Muscle layer of duodenum (tissue), 2 donors: ENCODE measurements around the gene SNX21.

Source experiments
- H3K27ac ChIP-seq: one replicate; pipeline ENCODE4 v1.7.0; 2013; ENCODE audit warnings: mild to moderate bottlenecking, low read length
- H3K27me3 ChIP-seq: one replicate; pipeline ENCODE4 v1.7.0; 2013; ENCODE audit warnings: low read depth, mild to moderate bottlenecking, control low read depth, low read length
- H3K36me3 ChIP-seq, 2 donors: one replicate each; pipeline ENCODE4 v1.7.0; 2013; ENCODE audit warnings: low read length in 2 of 2, control low read depth in 1 of 2, mild to moderate bottlenecking in 1 of 2; ENCODE audit not compliant: insufficient read depth in 2 of 2, control insufficient read depth in 1 of 2
- H3K4me1 ChIP-seq, 2 donors: one replicate each; pipeline ENCODE4 v1.7.0; 2013; ENCODE audit warnings: low read length in 2 of 2, mild to moderate bottlenecking in 2 of 2, control low read depth in 1 of 2, moderate library complexity in 1 of 2; ENCODE audit not compliant: insufficient read depth in 2 of 2, control insufficient read depth in 1 of 2
- H3K4me3 ChIP-seq, 2 donors: one replicate each; pipeline ENCODE4 v1.7.0; 2013; ENCODE audit warnings: low read length in 2 of 2, low read depth in 1 of 2, mild to moderate bottlenecking in 1 of 2
- H3K9me3 ChIP-seq, 2 donors: one replicate each; pipeline ENCODE4 v1.7.0; 2013; ENCODE audit warnings: low read length in 2 of 2, control low read depth in 1 of 2, mild to moderate bottlenecking in 1 of 2; ENCODE audit not compliant: control insufficient read depth in 1 of 2
- donor health status: healthy.

Gene SNX21

DNA sequence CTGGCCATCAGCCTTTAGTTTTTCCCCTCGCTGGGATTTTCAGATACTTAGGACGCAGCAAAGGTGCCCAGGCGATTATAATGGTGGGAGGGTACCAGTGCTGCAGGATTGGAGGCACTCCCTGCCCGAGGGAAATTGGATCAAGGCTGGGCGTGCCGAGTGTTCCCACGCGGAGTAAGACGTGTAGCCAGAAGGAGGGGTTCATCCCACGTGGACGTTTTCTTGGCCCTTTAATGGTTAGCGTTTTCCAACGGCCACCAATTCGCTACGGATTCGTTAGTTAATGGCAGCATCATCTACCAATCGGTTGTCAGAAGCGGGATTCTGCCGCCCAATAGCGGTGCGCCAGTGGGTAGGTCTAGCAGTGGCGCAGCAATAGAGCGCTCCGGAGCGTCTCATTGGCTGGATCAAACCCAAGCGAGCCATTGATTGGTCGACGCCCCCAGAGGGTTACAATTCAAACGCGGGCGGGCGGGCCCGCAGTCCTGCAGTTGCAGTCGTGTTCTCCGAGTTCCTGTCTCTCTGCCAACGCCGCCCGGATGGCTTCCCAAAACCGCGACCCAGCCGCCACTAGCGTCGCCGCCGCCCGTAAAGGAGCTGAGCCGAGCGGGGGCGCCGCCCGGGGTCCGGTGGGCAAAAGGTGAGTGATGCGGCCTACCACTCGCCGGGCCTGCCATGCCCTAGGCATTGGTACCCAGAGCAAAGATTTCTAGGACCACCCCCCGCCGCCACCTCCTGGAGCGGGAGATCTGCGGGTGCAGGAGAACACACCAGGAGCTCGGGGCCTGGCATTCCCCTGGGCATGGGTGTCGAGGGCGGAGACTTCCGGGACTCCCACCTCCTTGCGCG, 21.2 kb upstream of the SNX21 start, which contains the start of gene UBE2C:
TSS of gene UBE2C (plus strand) at position 488 of the 849 bp plus-strand sequence. CDS start at position 540, 52 bp downstream.
- peaks cover 4 to 8% of the 10 kb centered on the region in 2 donors for H3K4me1 ChIP-seq
- peak within 1 kb of the TSS; percentile 64 to 83 for H3K4me3 ChIP-seq
- no peak within 1 kb of the TSS for H3K27ac ChIP-seq
- no peaks in the 10 kb centered on the region for H3K27me3 ChIP-seq
- H3K36me3 ChIP-seq, result peaks cover 24 to 42% of the 10 kb centered on the region in 2 donors
- no peaks in the 10 kb centered on the region for H3K9me3 ChIP-seq

DNA sequence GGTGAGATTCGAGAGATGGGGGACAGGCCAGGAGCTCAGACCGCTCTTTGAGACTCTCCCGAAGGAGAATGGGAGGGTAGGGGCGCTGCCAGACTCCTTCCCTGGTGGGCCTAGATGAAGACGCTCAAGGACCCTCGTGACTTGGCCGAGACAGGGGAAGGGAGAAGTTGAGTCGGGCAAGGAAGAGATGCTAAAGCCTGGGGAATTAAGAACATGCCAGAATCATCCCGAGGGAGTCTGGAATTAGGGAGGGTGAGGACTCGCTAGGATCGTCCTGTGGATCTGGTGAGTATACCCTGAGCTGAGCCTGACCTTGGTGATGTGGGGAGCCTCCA, 20.6 kb upstream of the SNX21 start:
- Histone ChIP-seq H3K9me3 (no peaks in the 10 kb centered on the region), H3K4me1 (peaks cover 4 to 8% of the 10 kb centered on the region in 2 donors), H3K27me3 (no peaks in the 10 kb centered on the region), H3K4me3 (peak overlapping the region; percentile 64 to 83), H3K27ac (no peak overlapping the region), H3K36me3 (peaks cover 24 to 36% of the 10 kb centered on the region in 2 donors)

DNA sequence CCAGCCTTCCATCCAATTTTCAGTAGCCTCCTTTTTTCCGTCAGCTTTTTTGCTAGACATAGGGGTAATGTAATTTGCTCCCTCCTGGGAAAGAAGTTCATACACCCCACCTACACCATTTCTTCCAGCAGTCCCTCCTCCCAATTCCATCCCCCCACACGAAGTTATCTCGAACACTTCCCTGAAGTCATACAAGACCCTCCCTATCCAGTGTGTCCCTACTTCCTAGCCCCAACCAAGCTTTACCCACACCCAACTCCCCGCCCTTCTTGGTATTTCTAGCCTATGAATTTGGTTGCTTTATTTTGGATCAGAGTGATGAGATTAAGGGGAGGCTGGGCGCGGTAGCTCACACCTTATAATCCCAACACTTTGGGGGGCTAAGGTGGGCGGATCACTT, 20.1 kb upstream of the SNX21 start:
- Histone ChIP-seq H3K9me3 (no peaks in the 10 kb centered on the region), H3K36me3 (peaks cover 24 to 32% of the 10 kb centered on the region in 2 donors), H3K4me1 (peaks cover 4 to 8% of the 10 kb centered on the region in 2 donors), H3K27me3 (no peaks in the 10 kb centered on the region), H3K4me3 (peak overlapping the region in 1 of 2 donors; percentile 64), H3K27ac (no peak overlapping the region)

DNA sequence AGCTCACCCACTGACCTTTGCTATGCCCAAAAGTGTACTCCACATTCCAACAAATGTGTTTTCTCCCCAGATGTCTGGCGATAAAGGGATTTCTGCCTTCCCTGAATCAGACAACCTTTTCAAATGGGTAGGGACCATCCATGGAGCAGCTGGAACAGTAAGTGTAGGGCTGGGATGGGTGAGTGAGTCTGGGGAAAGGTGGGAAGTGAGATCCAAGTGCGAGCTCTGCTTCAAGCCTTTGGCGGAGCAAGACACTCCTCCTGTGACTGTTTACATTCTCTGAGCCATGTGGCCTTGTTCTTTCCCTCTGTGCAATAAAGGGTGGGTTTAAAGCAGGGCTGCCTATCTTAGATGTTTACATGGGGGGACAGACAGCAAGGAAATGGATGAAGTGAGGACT, 19.3 kb upstream of the SNX21 start:
- no peak overlapping the region for H3K4me3 ChIP-seq
- peaks cover 17 to 23% of the 10 kb centered on the region in 2 donors for H3K36me3 ChIP-seq
- H3K4me1 ChIP-seq, result peaks cover 4 to 8% of the 10 kb centered on the region in 2 donors
- no peaks in the 10 kb centered on the region for H3K27me3 ChIP-seq
- H3K9me3 ChIP-seq, result no peaks in the 10 kb centered on the region
- H3K27ac ChIP-seq, result no peak overlapping the region

DNA sequence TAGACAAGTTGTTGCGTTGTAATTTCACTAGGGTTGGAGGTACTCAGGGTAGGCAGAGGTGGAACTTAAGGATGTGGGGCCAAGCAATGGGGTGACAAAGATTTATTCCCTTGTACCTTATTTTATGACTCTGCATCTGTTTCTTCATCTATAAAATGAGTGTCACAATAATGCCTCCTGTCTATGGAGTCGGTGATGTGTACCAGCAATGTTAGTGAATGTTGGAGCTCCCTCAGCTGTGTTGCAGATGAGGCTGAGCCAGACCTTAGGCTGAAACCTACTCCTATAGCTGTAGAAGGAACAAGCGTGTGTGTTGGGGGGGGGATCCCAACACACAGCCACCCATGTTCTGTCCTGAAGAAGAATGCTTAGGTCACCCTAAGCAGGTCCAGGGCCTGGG, 16.6 kb upstream of the SNX21 start:
- no peaks in the 10 kb centered on the region for H3K36me3 ChIP-seq
- H3K27me3 ChIP-seq, result no peaks in the 10 kb centered on the region
- H3K4me1 ChIP-seq, result peaks cover 4 to 8% of the 10 kb centered on the region in 2 donors
- no peaks in the 10 kb centered on the region for H3K9me3 ChIP-seq
- no peak overlapping the region for H3K27ac ChIP-seq
- no peak overlapping the region for H3K4me3 ChIP-seq

DNA sequence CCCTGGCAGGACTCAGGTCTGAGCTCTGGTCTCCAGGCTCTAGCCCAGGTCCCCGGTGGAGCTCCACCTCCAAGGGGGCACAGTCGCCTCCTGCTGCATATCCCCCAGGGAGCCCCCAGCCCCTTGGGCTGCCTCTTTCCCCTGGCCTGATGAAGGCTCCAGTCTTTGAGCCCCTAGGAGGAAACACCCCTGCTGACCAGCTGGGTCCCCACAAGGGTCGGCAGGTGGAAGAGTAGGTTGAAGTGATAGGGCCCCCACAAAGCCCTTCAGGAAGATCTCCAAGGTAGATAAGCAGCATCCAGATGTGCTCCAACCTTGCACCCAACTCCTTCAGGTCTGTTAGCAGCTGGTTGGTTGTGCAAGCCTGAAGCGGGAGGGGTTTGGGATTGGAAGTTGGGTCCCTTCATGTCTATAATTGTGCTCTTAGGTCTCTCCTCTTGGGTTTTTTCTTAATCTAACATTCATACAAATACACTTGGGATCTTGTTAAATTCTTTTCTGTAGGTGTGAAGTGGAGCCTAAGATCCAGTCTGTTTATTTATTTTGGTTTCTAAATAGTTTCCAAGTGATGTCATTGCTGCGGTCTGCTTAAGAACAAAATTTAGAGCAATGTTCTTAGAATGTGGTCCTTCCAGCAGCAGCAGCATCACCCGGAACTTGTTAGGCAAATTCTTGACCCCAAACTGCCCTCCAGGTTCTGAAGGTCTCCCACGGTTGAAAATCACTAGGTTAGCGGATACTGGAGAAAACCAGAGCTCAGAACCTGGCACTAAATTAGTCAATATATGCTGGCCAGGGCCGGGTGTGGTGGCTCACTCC, 16.0 kb upstream of the SNX21 start:
- Histone ChIP-seq H3K27ac (no peak overlapping the region), H3K36me3 (no peaks in the 10 kb centered on the region)

DNA sequence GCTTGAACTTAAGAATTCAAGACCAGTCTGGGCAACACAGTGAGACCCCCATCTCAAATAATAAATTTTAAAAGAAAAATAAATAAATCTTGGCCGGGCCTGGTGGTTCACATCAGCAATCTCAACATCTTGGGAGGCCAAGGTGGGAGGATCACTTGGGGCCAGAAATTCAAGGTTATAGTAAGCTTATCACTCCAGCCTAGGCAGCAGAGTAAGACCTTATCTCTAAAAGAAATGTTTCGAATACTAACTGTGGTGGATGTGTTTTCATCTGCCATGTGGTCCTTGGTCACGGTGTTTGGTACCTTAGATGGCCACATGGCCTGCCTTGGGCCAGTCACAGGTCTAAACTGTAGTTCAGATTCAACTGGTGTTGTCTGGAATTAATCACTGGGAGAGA, 15.4 kb upstream of the SNX21 start:
- no peak overlapping the region for H3K4me3 ChIP-seq
- H3K27ac ChIP-seq, result no peak overlapping the region

More for the DNA sequence above, 16.0 kb upstream of the SNX21 start:
- no peak overlapping the region for H3K4me3 ChIP-seq
- no peaks in the 10 kb centered on the region for H3K9me3 ChIP-seq
- no peaks in the 10 kb centered on the region for H3K27me3 ChIP-seq
- peaks cover 4 to 9% of the 10 kb centered on the region in 2 donors for H3K4me1 ChIP-seq

DNA sequence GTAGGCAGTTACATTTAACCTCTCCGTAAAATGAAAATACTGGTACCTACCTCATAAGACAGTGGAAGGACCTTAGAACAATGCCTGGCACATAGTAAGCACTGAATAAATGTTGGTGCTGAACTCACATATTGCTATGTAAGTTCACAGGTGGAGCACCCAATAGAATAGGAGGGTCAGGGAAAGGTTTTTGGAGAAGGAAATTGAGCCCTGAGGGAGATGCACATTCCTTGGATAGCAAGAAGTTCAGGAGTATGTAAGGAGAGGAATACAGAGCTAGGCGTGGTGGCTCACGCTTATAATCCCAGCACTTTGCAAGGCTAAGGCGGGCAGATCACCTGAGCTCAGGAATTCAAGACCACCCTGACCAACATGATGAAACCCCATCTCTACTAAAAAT, 14.1 kb upstream of the SNX21 start:
- Histone ChIP-seq H3K9me3 (no peaks in the 10 kb centered on the region), H3K27ac (no peak overlapping the region), H3K27me3 (no peaks in the 10 kb centered on the region), H3K4me3 (no peak overlapping the region), H3K4me1 (peaks cover 0 to 20% of the 10 kb centered on the region in 2 donors), H3K36me3 (no peaks in the 10 kb centered on the region)

More for the DNA sequence above, 15.4 kb upstream of the SNX21 start:
- H3K27me3 ChIP-seq, result no peaks in the 10 kb centered on the region
- H3K9me3 ChIP-seq, result no peaks in the 10 kb centered on the region
- H3K36me3 ChIP-seq, result no peaks in the 10 kb centered on the region
- H3K4me1 ChIP-seq, result peaks cover 0 to 9% of the 10 kb centered on the region in 2 donors

DNA sequence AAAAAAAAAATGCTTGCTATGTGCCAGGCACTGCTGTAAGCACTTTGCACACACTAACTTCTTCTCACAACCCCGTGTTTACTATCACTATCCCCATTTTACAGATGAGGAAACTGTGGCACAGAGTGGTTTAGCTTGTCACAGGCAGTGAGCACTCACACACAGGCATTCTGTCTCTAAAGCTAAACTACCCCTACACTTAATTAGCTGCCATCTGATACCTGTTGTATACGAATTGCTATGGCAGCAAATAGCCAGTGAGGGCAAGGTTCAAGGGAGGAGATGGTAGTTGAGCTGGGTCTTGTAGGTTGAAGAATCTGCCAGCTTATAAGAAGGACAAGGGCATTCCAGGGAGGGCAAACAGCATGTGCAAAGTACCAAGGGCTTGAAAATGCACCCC, 11.7 kb upstream of the SNX21 start:
- H3K9me3 ChIP-seq, result no peaks in the 10 kb centered on the region
- no peaks in the 10 kb centered on the region for H3K36me3 ChIP-seq
- no peak overlapping the region for H3K27ac ChIP-seq
- H3K27me3 ChIP-seq, result no peaks in the 10 kb centered on the region
- no peak overlapping the region for H3K4me3 ChIP-seq
- H3K4me1 ChIP-seq, result peaks cover 0 to 32% of the 10 kb centered on the region in 2 donors

DNA sequence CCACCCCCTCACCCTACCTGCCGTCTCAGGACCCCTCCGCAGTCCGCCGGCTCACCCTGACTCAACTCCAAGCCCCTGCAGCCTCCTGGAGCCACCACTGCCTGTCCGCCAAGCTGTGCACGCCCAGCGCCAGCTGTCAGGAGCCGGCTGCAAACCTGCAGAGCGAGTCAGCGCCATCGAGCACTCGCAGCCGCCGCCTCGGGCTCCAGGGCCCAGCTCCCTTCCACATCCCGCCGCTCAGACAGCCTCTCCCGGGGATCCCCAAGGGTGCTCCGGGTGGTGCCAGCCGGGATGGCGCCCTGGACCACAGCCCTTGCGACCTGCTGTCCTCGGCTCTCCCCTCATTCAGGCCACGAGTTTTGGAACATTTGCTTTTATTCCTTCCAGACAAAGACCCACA, 10.7 kb upstream of the SNX21 start:
- H3K4me3 ChIP-seq, result peak overlapping the region; percentile 21 to 34
- no peak overlapping the region for H3K27ac ChIP-seq
- no peaks in the 10 kb centered on the region for H3K36me3 ChIP-seq
- H3K27me3 ChIP-seq, result no peaks in the 10 kb centered on the region
- peaks cover 0 to 34% of the 10 kb centered on the region in 2 donors for H3K4me1 ChIP-seq
- H3K9me3 ChIP-seq, result no peaks in the 10 kb centered on the region
